Colonic mucosa (tissue), 4 donors: ENCODE data around the gene CARMIL1. TPM values are rescaled to one million over a fixed set of nuclear protein-coding genes. Genes with fewer than 3 reads are reported as not detected.

Experiments
- DNase-seq: peaks from one replicate; pipeline ENCODE4 v3.0.0-alpha.2; 2020
- H3K27ac ChIP-seq: fragments of 200-600 bp; one replicate; pipeline ENCODE4 v1.8.0; 2021
- H3K27me3 ChIP-seq: fragments of 200-600 bp; one replicate; pipeline ENCODE4 v1.8.0; 2021
- H3K36me3 ChIP-seq: fragments of 200-600 bp; one replicate; pipeline ENCODE4 v1.8.0; 2021
- H3K4me1 ChIP-seq: fragments of 200-600 bp; one replicate; pipeline ENCODE4 v1.8.0; 2021; ENCODE audit warnings: mild to moderate bottlenecking
- H3K4me3 ChIP-seq: fragments of 200-600 bp; one replicate; pipeline ENCODE4 v1.8.0; 2021
- H3K9ac ChIP-seq, 2 donors: one replicate each; pipeline ENCODE4 v1.7.0; 2013; ENCODE audit warnings: control low read depth in 2 of 2, low read depth in 2 of 2, low read length in 2 of 2
- H3K9me3 ChIP-seq: fragments of 200-600 bp; one replicate; pipeline ENCODE4 v1.8.0; 2021
- CTCF ChIP-seq: fragments of 200-600 bp; IDR thresholded peaks from one replicate; pipeline ENCODE4 v1.8.0; 2022; ENCODE audit warnings: antibody characterized with exemption, mild to moderate bottlenecking
- intact Hi-C: fragments of 100-400 bp; cut with DNase I; formaldehyde crosslinking; loops from one replicate; pipeline ENCODE4 v1.14.1; 2022
- total RNA-seq, 2 donors: library from RNA; stranded (reverse); fragmentation: NEBNext Ultra II Directional in 1 of 2; extraction: Animal tissue kit (Norgen Biotek cat#: 25700) in 1 of 2; gene quantifications; one replicate each; pipeline ENCODE4 v1.2.1, GENCODE V29; 2021
- donor health status: healthy.
- donor health status: DM: no; HTN: no; CAD: no.
- donor health status: DM: no; HTN: no; CAD: no.

The CARMIL1 gene
- total RNA-seq, 2 donors from 2014 or later: 38.6 to 50.2 TPM

DNA sequence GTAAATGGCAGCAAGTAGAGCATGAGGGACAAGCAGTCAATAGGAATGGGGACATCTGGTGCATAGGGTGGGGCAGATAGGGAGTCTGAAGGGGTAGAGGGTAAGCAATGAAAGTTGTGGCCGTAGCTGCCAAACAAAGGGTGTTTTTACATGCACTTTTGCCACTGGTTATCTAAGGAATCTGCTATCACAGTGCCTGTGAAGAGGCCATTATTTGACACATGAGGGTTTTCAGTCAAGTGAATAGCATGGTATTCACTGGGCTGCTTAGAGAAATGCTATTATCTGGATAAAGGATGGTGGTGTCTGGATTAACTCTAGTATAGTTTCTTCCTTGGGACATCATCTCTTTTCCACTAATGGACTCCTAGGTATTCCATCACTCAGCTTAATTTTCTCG is 118.2 kb downstream of the CARMIL1 start:
- no peaks in the 10 kb centered on the region for H3K4me1 ChIP-seq
- H3K4me3 ChIP-seq: no peak overlapping the region
- H3K36me3 ChIP-seq: no peaks in the 10 kb centered on the region
- no peak overlapping the region for H3K9ac ChIP-seq
- DNase-seq: no peak
- no peak for TF ChIP-seq CTCF
- no peaks in the 10 kb centered on the region for H3K9me3 ChIP-seq
- intact Hi-C loops: no loop called here
- H3K27ac ChIP-seq: no peak overlapping the region
- no peaks in the 10 kb centered on the region for H3K27me3 ChIP-seq

- no peak overlapping the region for H3K9ac ChIP-seq
- no peak overlapping the region for H3K27ac ChIP-seq
- no peak for DNase-seq
- no peaks in the 10 kb centered on the region for H3K36me3 ChIP-seq
- no peak overlapping the region for H3K4me3 ChIP-seq
- H3K9me3 ChIP-seq: no peaks in the 10 kb centered on the region
- H3K4me1 ChIP-seq: no peaks in the 10 kb centered on the region
- no peaks in the 10 kb centered on the region for H3K27me3 ChIP-seq
- TF ChIP-seq CTCF: no peak
- intact Hi-C loops: no loop called here
Measured at GRCh38 chr6:25399885-25400284, 120.7 kb downstream of the CARMIL1 start.

GRCh38 chr6:25401711-25402110 is 122.5 kb downstream of the CARMIL1 start:
- no peak for DNase-seq
- no peaks in the 10 kb centered on the region for H3K27me3 ChIP-seq
- H3K4me3 ChIP-seq: no peak overlapping the region
- no peaks in the 10 kb centered on the region for H3K36me3 ChIP-seq
- intact Hi-C loops: no loop called here
- no peak overlapping the region for H3K9ac ChIP-seq
- no peak for TF ChIP-seq CTCF
- no peaks in the 10 kb centered on the region for H3K9me3 ChIP-seq
- H3K4me1 ChIP-seq: no peaks in the 10 kb centered on the region
- no peak overlapping the region for H3K27ac ChIP-seq

DNA sequence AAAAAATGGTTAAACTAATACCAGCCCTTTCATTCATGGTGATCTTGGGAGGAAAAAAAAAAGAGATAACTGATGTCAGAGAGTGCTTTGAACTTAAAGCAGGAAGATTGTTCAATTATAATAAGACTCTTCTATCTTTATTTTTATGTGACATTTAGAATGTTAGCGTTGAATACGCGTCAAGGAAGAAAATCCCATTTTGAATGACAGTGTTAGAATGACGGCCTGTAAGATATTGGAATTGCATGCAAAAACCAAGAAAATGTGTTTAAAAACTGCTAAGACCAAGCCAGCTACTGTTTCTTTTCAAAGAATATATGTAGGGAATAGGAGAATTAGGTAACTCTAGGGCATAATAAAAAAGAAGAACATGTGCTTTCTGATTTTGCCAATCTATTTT is 123.0 kb downstream of the CARMIL1 start:
- Histone ChIP-seq H3K9me3 (no peaks in the 10 kb centered on the region), H3K4me3 (no peak overlapping the region), H3K4me1 (no peaks in the 10 kb centered on the region), H3K36me3 (no peaks in the 10 kb centered on the region), H3K27ac (no peak overlapping the region), H3K9ac (no peak overlapping the region), H3K27me3 (no peaks in the 10 kb centered on the region)
- TF ChIP-seq CTCF: no peak
- no peak for DNase-seq
- intact Hi-C loops: no loop called here

GRCh38 chr6:25403150-25403549 is 124.0 kb downstream of the CARMIL1 start:
- H3K4me1 ChIP-seq: no peaks in the 10 kb centered on the region
- H3K9me3 ChIP-seq: no peaks in the 10 kb centered on the region
- no peak for DNase-seq
- no peak for TF ChIP-seq CTCF
- no peak overlapping the region for H3K4me3 ChIP-seq
- no peaks in the 10 kb centered on the region for H3K27me3 ChIP-seq
- H3K9ac ChIP-seq: no peak overlapping the region
- H3K27ac ChIP-seq: no peak overlapping the region
- intact Hi-C loops: no loop called here
- H3K36me3 ChIP-seq: no peaks in the 10 kb centered on the region

DNA sequence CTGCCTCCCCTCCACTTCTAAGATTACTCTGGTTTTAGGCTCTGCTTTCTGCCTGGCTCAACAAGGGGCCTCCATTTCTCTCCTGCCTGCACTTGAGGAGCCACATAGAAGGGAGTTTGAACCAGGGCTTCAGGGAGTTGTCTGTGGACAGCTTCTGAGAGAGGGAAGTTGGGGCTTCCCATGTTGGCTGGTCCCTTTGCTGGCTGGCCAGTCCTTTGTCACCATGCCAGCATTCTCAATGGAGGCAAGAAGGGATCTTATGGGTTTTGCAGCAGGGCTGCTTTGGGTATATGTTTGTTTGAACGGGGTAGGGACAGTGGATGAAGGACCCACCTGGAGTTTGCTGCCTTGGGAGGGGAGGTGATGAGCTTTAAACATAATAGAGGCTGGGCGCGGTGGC is 124.9 kb downstream of the CARMIL1 start:
- Histone ChIP-seq H3K4me1 (no peaks in the 10 kb centered on the region), H3K27ac (peak overlapping the region; percentile 73), H3K36me3 (no peaks in the 10 kb centered on the region), H3K27me3 (no peaks in the 10 kb centered on the region), H3K4me3 (no peak overlapping the region), H3K9me3 (no peaks in the 10 kb centered on the region), H3K9ac (no peak overlapping the region)
- no peak for DNase-seq
- intact Hi-C loops: no loop called here
- no peak for TF ChIP-seq CTCF
